Mesenchymal stem cell (in vitro differentiated cells and primary cell): ENCODE measurements around the gene ZEB1.
"Not testable (repeated sequence)": the region's sequence is repeated elsewhere in the genome, so short reads cannot be mapped to it uniquely, and the experiment has no call there.

Source experiments
- DNase-seq: peaks from one replicate; pipeline ENCODE4 v3.0.0-alpha.2; 2013
- H2AFZ ChIP-seq: one replicate; pipeline ENCODE4 v1.6.1; 2013; ENCODE audit warnings: low read depth, mild to moderate bottlenecking, control low read depth, inconsistent platforms, low read length, moderate library complexity
- H2AK5ac ChIP-seq: 2 replicates; pipeline ENCODE4 v1.6.1; 2013; ENCODE audit warnings: low read length, moderate library complexity, mild to moderate bottlenecking, inconsistent platforms; ENCODE audit not compliant: severe bottlenecking
- H2BK120ac ChIP-seq: one replicate; pipeline ENCODE4 v1.6.1; 2013; ENCODE audit warnings: low read depth, mild to moderate bottlenecking, inconsistent platforms, low read length, moderate library complexity
- H2BK12ac ChIP-seq, 2 experiments: one replicate each; pipeline ENCODE4 v1.6.1; 2013; ENCODE audit warnings: inconsistent platforms in 2 of 2, low read length in 2 of 2, mild to moderate bottlenecking in 2 of 2, moderate library complexity in 2 of 2, control low read depth in 1 of 2
- H2BK15ac ChIP-seq: one replicate; pipeline ENCODE4 v1.6.1; 2013; ENCODE audit warnings: mild to moderate bottlenecking, low read depth, inconsistent platforms; ENCODE audit not compliant: poor library complexity, severe bottlenecking
- H2BK5ac ChIP-seq: 2 replicates; pipeline ENCODE4 v1.6.1; 2013; ENCODE audit warnings: low read depth, mild to moderate bottlenecking, low read length, control low read depth, inconsistent platforms; ENCODE audit not compliant: poor library complexity, severe bottlenecking
- H3K14ac ChIP-seq, 2 experiments: one replicate each; pipeline ENCODE4 v1.6.1; 2013; ENCODE audit warnings: inconsistent platforms in 2 of 2, low read length in 2 of 2, control low read depth in 1 of 2, mild to moderate bottlenecking in 1 of 2, moderate library complexity in 1 of 2
- H3K18ac ChIP-seq, 2 experiments: one replicate each; pipeline ENCODE4 v1.6.1; 2013; ENCODE audit warnings: inconsistent platforms in 2 of 2, low read length in 2 of 2, control low read depth in 1 of 2, low read depth in 1 of 2, mild to moderate bottlenecking in 1 of 2
- H3K23ac ChIP-seq, 2 experiments: one replicate each; pipeline ENCODE4 v1.6.1; 2013; ENCODE audit warnings: inconsistent platforms in 2 of 2, low read length in 2 of 2, mild to moderate bottlenecking in 2 of 2, moderate library complexity in 2 of 2, control low read depth in 1 of 2
- H3K27ac ChIP-seq: 2 replicates; pipeline ENCODE4 v1.5.1; 2013; ENCODE audit warnings: mild to moderate bottlenecking, moderate library complexity, low read length, control low read depth, inconsistent platforms; ENCODE audit not compliant: poor library complexity, severe bottlenecking
- H3K27me3 ChIP-seq, 2 experiments: 2 replicates each; pipeline versions ENCODE4 v1.6.1 to v1.7.0; 2013; ENCODE audit warnings: low read length in 2 of 2, mild to moderate bottlenecking in 2 of 2, moderate library complexity in 2 of 2, control low read depth in 1 of 2, inconsistent platforms in 1 of 2; ENCODE audit not compliant: control insufficient read depth in 1 of 2, insufficient read depth in 1 of 2
- H3K36me3 ChIP-seq, 2 experiments: 2 replicates each; pipeline versions ENCODE4 v1.6.1 to v1.7.0; 2013; ENCODE audit warnings: low read length in 2 of 2, control low read depth in 1 of 2, inconsistent platforms in 1 of 2, low read depth in 1 of 2, mild to moderate bottlenecking in 1 of 2; ENCODE audit not compliant: insufficient read depth in 2 of 2, control insufficient read depth in 1 of 2
- H3K4ac ChIP-seq, 2 experiments: one replicate each; pipeline ENCODE4 v1.6.1; 2013; ENCODE audit warnings: inconsistent platforms in 2 of 2, low read length in 2 of 2, mild to moderate bottlenecking in 2 of 2, moderate library complexity in 2 of 2, control low read depth in 1 of 2, low read depth in 1 of 2
- H3K4me1 ChIP-seq: 2 replicates; pipeline ENCODE4 v1.6.1; 2013; ENCODE audit warnings: low read depth, low read length, control low read depth; ENCODE audit not compliant: control insufficient read depth, insufficient read depth
- H3K4me2 ChIP-seq: 2 replicates; pipeline ENCODE4 v1.6.1; 2013; ENCODE audit warnings: low read length, mild to moderate bottlenecking, inconsistent platforms; ENCODE audit not compliant: poor library complexity, severe bottlenecking
- H3K4me3 ChIP-seq, 2 experiments: 2 replicates each; pipeline versions ENCODE4 v1.5.1 to v1.7.0; 2013; ENCODE audit warnings: low read length in 2 of 2, mild to moderate bottlenecking in 2 of 2, control low read depth in 1 of 2, low read depth in 1 of 2; ENCODE audit not compliant: insufficient read depth in 1 of 2
- H3K79me1 ChIP-seq: replicated peaks from 2 replicates; pipeline ENCODE4 v1.6.1; 2013; ENCODE audit warnings: mild to moderate bottlenecking, control low read depth, low read length, inconsistent platforms; ENCODE audit not compliant: poor library complexity, severe bottlenecking
- H3K9ac ChIP-seq: 2 replicates; pipeline ENCODE4 v1.7.0; 2013; ENCODE audit warnings: mild to moderate bottlenecking, low read length, moderate library complexity
- H3K9me3 ChIP-seq: 2 replicates; pipeline ENCODE4 v1.7.0; 2013; ENCODE audit warnings: mild to moderate bottlenecking, low read length; ENCODE audit not compliant: control insufficient read depth
- H4K8ac ChIP-seq: one replicate; pipeline ENCODE4 v1.6.1; 2013; ENCODE audit warnings: inconsistent platforms, mild to moderate bottlenecking, low read length, moderate library complexity
- H4K91ac ChIP-seq: one replicate; pipeline ENCODE4 v1.6.1; 2013; ENCODE audit warnings: mild to moderate bottlenecking, low read length, inconsistent platforms
- WGBS: methylation state at CpG from one replicate; pipeline ENCODE4 v1.1.7; 2013; ENCODE audit warnings: mixed read lengths; 5-methylcytosine and 5-hydroxymethylcytosine counted together

Gene ZEB1

DNA sequence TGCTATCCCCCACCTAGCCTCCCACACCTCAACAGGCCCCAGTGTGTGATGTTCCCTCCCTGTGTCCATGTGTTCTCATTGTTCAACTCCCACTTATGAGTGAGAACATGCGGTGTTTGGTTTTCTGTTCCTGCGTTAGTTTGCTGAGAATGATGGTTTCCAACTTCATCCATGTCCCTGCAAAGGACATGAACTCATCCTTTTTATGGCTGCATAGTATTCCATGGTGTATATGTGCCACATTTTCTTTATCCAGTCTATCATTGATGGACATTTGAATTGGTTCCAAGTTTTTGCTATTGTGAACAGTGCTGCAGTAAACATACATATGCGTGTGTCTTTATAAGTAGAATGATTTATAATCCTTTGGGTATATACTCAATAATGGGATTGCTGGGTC lies 86.8 kb downstream of the ZEB1 start:
- H3K18ac ChIP-seq, H2BK5ac ChIP-seq, H2BK12ac ChIP-seq, H3K4me1 ChIP-seq, H4K91ac ChIP-seq, H3K14ac ChIP-seq, H2AFZ ChIP-seq, H3K4me3 ChIP-seq, DNase-seq, H3K79me1 ChIP-seq, H3K23ac ChIP-seq, H2BK15ac ChIP-seq, H3K9me3 ChIP-seq, H3K4ac ChIP-seq, H3K9ac ChIP-seq, H4K8ac ChIP-seq, H3K4me2 ChIP-seq, H3K27ac ChIP-seq, H3K27me3 ChIP-seq, H2BK120ac ChIP-seq, H2AK5ac ChIP-seq: not testable (repeated sequence)
- no CpG with 5 or more reads among the region's 3 CpGs for WGBS
- peaks cover 0 to 17% of the 10 kb centered on the region in 2 experiments for H3K36me3 ChIP-seq

DNA sequence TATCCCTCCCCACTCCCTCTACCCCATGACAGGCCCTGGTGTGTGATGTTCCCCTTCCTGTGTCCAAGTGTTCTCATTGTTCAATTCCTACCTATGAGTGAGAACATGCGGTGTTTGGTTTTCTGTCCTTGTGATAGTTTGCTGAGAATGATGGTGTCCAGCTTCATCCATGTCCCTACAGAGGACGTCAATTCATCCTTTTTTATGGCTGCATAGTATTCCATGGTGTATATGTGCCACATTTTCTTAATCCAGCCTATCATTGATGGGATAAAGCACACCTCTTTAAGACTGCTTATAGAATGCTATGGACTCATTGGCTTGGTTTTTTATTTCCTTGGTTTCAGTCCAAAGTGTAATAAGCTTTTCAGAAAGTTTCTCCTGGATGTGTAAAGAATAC lies 93.4 kb downstream of the ZEB1 start:
- not testable (repeated sequence) for H2BK120ac ChIP-seq, H3K27ac ChIP-seq, H4K8ac ChIP-seq, DNase-seq, H2BK5ac ChIP-seq, H3K4me1 ChIP-seq, H3K18ac ChIP-seq, H3K14ac ChIP-seq, H2AFZ ChIP-seq, H3K27me3 ChIP-seq, H2AK5ac ChIP-seq, H3K4ac ChIP-seq, H2BK15ac ChIP-seq, H3K4me3 ChIP-seq, H4K91ac ChIP-seq, H3K4me2 ChIP-seq, H3K9me3 ChIP-seq, H3K9ac ChIP-seq, H2BK12ac ChIP-seq, H3K79me1 ChIP-seq, H3K23ac ChIP-seq
- peaks cover 0 to 18% of the 10 kb centered on the region in 2 experiments for H3K36me3 ChIP-seq
- WGBS: no CpG with 5 or more reads among the region's 2 CpGs

- H2BK12ac ChIP-seq: no peak overlapping the region
- no peak overlapping the region for H3K4me3 ChIP-seq
- DNase-seq: peak; percentile 39
- no peak overlapping the region for H3K4ac ChIP-seq
- WGBS: 71% methylated on average over 1 of the region's 1 CpG
- H3K27ac ChIP-seq: no peak overlapping the region
- H3K23ac ChIP-seq: no peak overlapping the region
- no peak overlapping the region for H4K91ac ChIP-seq
- no peak overlapping the region for H2BK5ac ChIP-seq
- no peak overlapping the region for H2BK15ac ChIP-seq
- H3K18ac ChIP-seq: no peak overlapping the region
- H3K9ac ChIP-seq: no peak overlapping the region
- no peak overlapping the region for H2AFZ ChIP-seq
- H3K9me3 ChIP-seq: no peaks in the 10 kb centered on the region
- peaks cover 9% of the 10 kb centered on the region for H3K79me1 ChIP-seq
- H4K8ac ChIP-seq: no peak overlapping the region
- no peaks in the 10 kb centered on the region for H3K4me1 ChIP-seq
- H3K36me3 ChIP-seq: peaks cover 0 to 18% of the 10 kb centered on the region in 2 experiments
- H3K27me3 ChIP-seq: no peaks in the 10 kb centered on the region
- no peak overlapping the region for H2BK120ac ChIP-seq
- no peak overlapping the region for H2AK5ac ChIP-seq
- H3K4me2 ChIP-seq: no peak overlapping the region
- H3K14ac ChIP-seq: no peak overlapping the region
Measured at GRCh38 chr10:31413325-31413724, 94.3 kb downstream of the ZEB1 start.

DNA sequence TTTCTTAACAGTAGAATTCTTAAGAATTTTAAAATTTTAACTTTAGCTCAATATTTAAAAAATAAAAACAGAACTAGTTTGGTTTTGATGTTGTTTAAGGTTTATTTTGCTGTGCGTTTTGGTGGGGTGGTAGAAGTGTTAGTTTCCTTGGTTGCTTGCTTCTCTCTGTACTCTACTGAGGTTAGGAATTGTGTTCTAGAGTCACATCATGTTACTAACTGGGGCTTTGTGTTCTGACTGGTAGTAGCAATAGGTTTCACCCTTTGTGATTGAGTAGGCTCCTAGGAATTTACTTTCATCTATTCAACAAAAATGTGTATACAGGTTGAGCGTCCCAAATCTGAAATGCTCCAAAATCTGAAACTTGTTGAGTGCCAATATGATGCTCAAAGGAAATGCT lies 99.5 kb downstream of the ZEB1 start:
- Histone ChIP-seq H2BK120ac (no peak overlapping the region), H3K36me3 (peaks cover 0 to 15% of the 10 kb centered on the region in 2 experiments), H3K27me3 (no peaks in the 10 kb centered on the region), H3K9ac (no peak overlapping the region), H3K79me1 (peaks cover 20% of the 10 kb centered on the region), H3K4me2 (no peak overlapping the region), H2AK5ac (no peak overlapping the region), H3K4me3 (no peak overlapping the region), H2BK15ac (no peak overlapping the region), H4K91ac (no peak overlapping the region), H3K23ac (no peak overlapping the region), H3K4me1 (no peaks in the 10 kb centered on the region), H3K18ac (no peak overlapping the region), H3K9me3 (no peaks in the 10 kb centered on the region), H3K14ac (no peak overlapping the region), H2BK12ac (no peak overlapping the region), H2AFZ (no peak overlapping the region), H3K4ac (no peak overlapping the region), H4K8ac (no peak overlapping the region), H2BK5ac (no peak overlapping the region), H3K27ac (no peak overlapping the region)
- WGBS: 100% methylated on average over 2 of the region's 2 CpGs
- no peak for DNase-seq
